GM18526 (cell line): Measurements from ENCODE around the gene NQO2.

Experiments
- POLR2A ChIP-seq: IDR thresholded peaks from 3 replicates; pipeline ENCODE4 v1.6.1; 2011; ENCODE audit not compliant: insufficient read length; ENCODE audit errors: extremely low read depth

The NQO2 gene

DNA sequence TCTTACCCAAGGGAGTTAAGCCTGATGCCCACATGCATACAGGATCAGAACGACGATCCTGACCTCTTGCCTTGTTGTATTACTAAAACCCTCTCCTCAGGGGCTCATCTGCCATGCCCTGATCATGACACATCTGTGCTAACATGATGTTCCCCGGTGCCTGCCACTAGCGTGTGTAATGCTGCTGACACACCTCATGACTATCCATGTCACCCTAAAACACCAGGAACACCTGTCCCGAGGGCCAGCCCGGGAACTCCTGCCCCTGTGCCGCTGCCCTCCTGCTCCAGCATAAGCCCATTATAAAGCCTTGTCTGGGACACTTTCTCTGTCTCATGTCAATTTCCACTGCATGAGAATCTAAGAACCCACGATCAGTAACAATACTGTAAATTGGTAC lies 35.9 kb upstream of the NQO2 start:
- TF ChIP-seq POLR2A: no peak

- TF ChIP-seq POLR2A: no peak
These were observed 34.7 kb upstream of the NQO2 start for GRCh38 chr6:2964793-2965505.

DNA sequence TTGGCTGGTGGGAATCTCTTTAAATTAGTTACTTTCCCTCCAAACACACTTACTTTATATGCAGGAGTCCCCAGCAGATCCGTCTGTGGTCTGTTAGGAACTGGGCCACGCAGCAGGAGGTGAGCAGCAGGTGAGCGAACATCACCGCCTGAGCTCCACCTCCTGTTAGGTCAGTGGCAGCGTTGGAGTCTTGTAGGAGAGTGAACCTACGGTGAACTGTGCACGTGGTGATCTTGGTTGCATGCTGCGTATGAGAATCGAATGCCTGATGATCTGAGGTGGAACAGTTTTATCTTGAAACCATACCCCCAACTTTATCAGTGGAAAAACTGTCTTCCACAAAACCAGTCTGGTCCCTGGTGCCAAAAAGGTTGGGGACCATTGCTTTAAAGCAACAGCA lies 33.3 kb upstream of the NQO2 start:
- no peak for TF ChIP-seq POLR2A

GRCh38 chr6:2967936-2968335 lies 31.8 kb upstream of the NQO2 start:
- no peak for TF ChIP-seq POLR2A

DNA sequence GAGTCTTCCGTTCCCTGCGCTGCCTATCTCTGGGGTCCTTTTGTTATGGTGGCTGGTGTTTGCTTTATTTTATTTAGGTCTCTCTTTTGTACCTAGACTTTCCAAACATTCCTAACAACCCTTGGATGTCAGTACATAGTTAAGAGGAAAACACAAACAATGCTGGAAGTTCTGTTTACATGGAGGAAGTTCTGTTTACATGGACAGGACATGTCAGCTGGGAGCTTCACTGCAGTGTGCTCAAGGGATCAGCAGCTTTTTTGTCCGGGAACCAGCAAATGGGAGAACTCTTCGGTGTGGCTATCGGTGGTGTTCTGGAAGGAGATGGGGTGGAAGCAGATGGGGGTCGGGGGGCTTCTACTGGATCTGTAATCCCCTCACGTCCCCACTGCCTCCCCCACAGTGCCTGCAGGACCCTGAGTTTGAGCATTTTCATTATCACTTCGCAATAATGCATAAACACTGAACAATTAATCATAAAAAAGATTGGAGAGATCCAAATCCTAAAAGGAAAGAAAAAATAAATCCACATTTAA lies 31.0 kb upstream of the NQO2 start:
- no peak for TF ChIP-seq POLR2A

DNA sequence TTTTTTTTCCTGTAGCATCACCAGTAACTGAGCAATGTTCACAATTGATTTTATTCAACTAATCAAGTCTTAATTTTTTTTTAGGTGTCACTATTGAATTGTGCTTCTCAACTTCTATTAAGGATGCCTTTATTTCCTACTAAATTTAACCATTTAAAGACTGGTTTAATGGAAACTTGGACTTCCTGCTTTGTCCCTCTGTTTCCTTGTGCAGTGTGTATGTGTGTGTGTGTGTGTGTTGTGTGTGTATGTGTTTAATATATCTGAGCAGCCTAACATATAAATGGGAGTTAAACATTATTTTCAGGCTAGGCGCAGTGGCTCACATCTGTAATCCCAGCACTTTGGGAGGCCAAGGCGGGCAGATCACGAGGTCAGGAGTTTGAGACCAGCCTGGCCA lies 30.1 kb upstream of the NQO2 start:
- TF ChIP-seq POLR2A: no peak

DNA sequence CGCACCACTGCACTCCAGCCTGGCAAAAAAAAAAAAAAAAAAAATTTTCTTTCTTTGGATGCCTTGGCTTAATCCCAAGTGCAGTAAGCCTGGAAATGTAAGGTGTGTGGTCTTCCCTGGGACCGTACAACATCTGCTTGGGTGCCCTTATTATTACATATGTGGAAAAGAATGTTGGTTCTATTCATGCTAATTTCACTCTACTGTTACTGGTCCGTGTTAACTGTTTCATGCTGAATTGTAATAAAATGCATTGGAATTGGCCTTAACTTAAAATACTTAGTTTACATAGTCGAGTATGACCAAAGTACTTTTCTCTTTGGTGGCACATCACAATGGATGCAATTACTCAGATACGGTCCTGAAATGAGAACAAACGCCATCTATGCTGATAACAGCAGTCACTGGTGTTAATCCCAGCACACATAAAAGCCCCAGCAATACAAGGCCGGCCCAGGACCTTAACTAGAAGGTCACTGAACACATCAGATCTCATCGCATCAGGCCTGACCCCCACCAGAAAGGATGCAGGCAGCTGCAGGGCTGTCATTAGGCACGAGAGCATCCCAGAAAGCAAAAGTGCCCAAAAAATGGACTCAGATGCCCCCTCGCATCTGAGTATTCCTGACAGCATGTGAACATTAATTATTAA lies 29.5 kb upstream of the NQO2 start:
- no peak for TF ChIP-seq POLR2A

- no peak for TF ChIP-seq POLR2A
These were observed 28.8 kb upstream of the NQO2 start for GRCh38 chr6:2970753-2971419.

GRCh38 chr6:2971420-2972218 lies 28.1 kb upstream of the NQO2 start, which contains the start of gene SERPINB6:
SERPINB6 (minus strand) TSS chr6:2971567; CDS start chr6:2959332, 12,235 bp downstream.
- TF ChIP-seq POLR2A: no peak

- TF ChIP-seq POLR2A: no peak
These were observed 26.0 kb upstream of the NQO2 start for GRCh38 chr6:2973676-2974075.

GRCh38 chr6:2976060-2976459 lies 23.6 kb upstream of the NQO2 start:
- TF ChIP-seq POLR2A: no peak

DNA sequence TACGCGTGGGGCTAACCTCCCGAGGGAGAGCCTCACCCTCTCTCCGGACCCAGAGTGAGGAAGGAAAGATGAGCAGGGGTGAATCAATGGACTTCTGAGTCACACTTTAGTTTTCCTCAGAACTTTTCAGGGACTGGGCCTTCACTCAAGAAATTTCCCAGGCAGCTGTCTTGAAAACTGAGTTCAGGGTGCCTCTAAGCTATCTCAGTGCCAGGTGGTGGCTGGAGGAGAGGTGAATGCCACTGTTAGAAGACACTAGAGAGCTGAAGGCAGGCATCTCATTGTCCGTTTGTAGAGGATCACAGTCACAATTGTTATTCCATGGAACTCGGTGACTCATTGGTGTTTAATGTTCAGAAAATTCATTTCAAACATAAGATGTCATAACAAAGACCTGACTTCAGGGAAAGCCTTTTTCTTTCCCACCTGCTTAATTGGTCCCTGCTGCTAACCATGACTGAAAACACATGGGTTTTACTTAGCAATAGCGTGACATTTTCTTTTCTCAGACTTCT lies 23.1 kb upstream of the NQO2 start:
- TF ChIP-seq POLR2A: no peak

GRCh38 chr6:2977290-2977689 lies 22.4 kb upstream of the NQO2 start:
- TF ChIP-seq POLR2A: no peak

GRCh38 chr6:2977799-2978590 lies 21.7 kb upstream of the NQO2 start:
- no peak for TF ChIP-seq POLR2A
